AG08396 (cell line): ENCODE results near the gene PHOX2B.

Source experiments
- DNase-seq: peaks from one replicate; pipeline ENCODE4 v3.0.0; 2012; ENCODE audit warnings: low spot score, mixed read lengths

The PHOX2B gene

DNA sequence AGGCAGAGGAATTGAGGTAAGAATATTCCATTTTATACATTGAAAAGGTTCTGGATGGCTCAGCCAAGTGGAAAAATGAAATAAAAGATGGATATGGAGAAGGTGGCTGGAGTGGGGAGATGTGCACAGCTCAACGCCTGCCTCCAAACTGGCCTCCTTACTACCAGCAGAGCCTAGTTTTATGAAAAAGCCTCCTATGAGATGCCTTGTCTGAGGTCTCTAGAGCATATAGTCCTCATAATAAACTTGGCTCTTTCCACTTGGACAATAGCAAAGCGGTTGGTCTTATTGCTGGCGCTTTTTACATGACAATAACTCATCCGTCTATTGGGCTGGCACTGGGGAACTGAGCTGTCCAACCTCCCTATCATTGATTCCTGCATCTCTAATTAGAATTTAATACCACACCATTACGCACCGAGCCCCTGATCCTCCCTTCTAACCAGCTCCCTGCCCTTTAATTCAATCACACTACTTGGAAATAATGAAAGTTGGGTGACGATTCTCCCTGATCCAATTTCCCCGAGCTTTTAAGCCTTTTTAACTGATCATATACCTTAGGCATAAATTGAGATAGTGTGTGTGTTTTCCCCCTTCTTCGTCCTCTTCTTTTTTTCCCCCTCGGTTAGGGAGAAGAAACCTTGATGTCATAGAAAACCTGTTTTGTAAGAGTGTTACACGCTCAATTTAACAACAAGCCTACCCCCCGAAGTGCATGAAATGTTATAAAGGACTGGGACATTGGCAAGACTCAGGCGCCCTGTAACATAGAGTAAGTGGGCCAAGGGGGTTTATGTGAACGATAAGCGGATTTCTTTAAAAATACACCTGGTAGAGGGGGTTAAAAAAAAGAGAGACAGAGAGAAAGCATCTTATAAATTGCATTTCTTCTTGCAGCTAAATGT is at the start of gene PHOX2B:
Gene PHOX2B, minus strand, starts transcription at position 155 of the 905 bp plus-strand sequence. Its CDS starts 115 bp downstream, at position 40.
- DNase-seq = no peak

GRCh38 chr4:41797260-41797659 is 48.7 kb upstream of the PHOX2B start:
- DNase-seq = no peak

- no peak for DNase-seq
These were observed 48.2 kb upstream of the PHOX2B start for GRCh38 chr4:41796545-41797210.

DNA sequence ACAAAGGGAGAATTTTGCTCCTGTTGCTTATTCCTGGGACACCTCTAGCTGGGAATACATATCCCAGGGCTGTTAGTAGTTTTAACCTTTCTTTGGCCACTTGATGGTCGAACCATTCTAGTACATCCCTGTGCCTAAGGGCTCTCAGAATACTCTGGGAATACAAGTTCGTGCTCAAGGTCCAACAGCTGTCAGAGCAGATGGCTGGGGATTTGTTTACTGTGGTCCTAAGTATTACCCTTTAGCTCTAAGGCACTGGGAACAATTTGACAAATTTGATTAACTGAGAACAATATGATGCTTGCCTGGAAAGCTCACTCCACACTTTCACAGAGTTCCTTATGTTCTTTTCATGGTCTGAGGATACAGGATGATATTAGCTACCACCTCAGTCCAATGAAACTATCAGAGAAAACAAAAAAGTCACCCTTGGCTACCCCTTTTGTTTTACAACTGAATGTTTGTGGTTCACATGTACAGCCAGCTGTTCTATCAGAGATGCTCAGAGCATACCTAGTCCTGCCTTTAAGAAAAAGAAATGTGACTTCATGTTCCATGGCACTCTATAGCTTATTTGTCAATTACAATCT is 47.4 kb upstream of the PHOX2B start:
- no peak for DNase-seq

- DNase-seq = no peak
These were observed 43.6 kb upstream of the PHOX2B start for GRCh38 chr4:41792166-41792565.

DNA sequence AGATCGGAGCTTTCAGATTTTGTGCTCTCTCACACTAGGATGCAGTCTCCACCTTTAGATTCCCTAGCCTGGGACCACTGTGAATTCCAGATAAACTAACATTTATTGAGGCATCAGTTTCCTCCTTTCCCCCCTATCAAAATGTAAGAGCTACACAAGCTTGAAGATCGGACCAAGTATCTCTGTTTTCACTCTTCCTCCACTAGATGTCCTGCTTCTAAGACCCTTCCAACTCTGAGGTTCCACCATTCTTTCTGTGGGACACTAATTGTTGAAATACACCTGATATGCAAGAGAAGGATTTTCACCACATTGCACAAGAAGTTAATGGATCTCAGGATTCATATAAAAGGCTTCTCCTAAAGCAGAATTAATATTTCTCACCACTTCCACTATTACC is 43.0 kb upstream of the PHOX2B start:
- DNase-seq = no peak

DNA sequence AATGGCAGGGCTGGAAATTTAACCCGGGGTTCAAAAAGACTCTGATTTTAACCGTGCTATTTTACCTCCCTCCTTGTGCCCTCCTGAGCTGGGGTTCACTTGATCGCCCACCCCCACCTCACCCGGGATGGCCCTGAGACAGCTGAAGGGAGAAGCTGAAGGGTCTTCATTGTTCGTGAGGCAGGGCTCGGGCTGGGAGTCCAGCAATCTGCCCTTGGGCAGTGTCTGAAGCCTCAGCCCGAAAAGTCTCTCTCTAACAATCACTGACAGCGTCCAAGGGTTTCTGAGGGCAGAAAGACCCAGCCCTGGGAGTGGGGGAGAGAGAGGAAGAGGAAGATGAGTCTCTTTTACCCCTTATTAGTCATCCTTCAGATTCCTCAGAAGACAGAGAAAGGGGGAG is 39.4 kb upstream of the PHOX2B start:
- no peak for DNase-seq

- no peak for DNase-seq
These were observed 37.1 kb upstream of the PHOX2B start for GRCh38 chr4:41785665-41786064.

GRCh38 chr4:41784191-41784979 is 35.9 kb upstream of the PHOX2B start:
- no peak for DNase-seq

DNA sequence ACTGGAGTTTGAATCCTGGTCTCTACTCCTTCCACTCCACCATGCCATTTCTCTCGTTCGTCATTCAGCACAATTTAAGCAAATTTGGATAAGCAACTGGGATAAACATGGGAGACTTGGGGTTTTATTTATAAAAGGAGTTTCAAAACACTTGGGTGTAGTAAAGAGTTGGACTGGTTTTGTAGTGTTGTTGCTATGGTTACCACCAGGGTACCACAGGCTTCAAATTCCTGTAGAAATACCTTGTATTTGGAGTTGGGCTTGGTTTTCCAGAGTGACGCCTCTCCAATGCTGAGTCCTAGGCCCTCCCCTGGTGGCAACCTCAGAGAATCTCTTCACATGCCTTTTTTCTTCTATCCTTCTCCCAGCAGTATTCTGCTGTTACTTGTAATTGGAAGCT is 27.9 kb upstream of the PHOX2B start:
- DNase-seq = no peak

DNA sequence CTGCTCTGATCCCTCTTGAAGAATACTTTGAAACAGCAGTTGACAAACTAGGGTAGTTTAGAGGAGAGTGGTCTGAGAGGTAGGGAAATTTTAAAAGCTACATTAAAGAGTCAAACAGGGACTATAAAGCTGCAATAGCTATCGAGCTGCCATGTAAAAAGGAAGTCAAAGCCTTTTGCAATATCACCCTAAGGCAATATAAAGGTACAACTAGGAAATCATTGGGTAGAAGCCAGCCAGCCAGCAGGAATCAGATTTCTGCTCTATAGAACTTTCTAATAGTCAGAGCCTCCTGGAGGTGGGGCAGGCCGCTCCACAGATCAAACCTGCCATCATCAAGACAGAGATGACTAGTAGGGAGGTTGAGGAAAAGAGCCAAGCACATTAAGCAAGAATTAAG is 15.2 kb upstream of the PHOX2B start:
- no peak for DNase-seq

DNA sequence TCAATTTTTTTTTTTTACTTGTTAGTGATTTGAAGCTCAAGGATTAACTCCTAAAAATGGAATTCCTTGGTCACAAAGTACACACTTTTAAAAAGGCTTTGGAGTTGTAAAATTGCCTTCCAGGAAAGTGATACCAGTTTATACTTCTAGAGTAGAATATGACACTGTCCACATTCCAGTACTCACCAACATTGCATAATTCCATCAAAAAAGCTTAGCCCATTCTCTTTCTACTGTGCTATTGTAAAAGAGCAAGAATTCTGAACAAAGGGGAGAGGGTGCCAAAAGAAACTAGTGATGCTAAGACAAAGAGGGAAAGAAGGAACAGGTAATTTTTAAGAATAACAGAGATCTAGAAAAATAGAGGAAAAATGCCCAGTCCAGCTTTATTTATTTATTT is 10.4 kb upstream of the PHOX2B start:
- no peak for DNase-seq

DNA sequence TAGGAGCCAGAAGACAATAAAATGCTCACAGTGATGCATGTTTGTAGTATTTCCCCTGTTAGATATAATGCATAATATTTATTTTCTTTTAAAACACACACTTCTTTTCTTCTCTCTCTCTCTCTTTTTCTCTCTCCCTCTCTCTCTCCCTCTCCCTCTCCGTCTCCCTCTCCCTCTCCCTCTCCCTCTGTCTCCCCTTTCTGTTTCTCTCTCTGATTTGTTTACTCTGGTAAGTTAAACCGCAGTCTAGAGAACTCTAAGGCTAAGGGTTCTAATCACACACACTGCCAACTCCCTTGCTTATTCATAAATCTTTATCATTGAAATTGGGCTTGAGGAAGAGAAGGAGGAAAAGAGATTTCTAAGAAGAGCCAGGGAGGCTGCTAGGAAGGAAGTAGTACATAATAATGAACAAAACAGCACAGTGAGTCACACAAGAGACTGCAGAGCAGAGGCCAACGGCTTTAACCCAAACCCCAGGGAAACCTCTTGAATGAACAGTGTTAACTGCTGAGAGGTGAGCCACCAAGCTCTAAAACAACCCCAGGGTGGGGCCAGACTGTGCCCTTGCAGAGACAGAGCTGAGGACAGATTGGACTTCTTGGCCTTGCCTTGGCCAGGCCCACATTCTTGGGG is 9.1 kb upstream of the PHOX2B start:
- DNase-seq = no peak

GRCh38 chr4:41753942-41754341 is 5.4 kb upstream of the PHOX2B start:
- no peak for DNase-seq

GRCh38 chr4:41752081-41752836 is 3.7 kb upstream of the PHOX2B start:
- DNase-seq = no peak

GRCh38 chr4:41751449-41752061 is 3.0 kb upstream of the PHOX2B start:
- no peak for DNase-seq

- DNase-seq = no peak
These were observed 2.3 kb upstream of the PHOX2B start for GRCh38 chr4:41750626-41751448.

- no peak for DNase-seq
These were observed 1.6 kb upstream of the PHOX2B start for GRCh38 chr4:41750121-41750625.

- DNase-seq = no peak
These were observed 1.1 kb upstream of the PHOX2B start for GRCh38 chr4:41749631-41750039.
